OCI-LY7 (cell line): Measurements from ENCODE around the gene NTRK3. TPM values are rescaled to one million over a fixed set of nuclear protein-coding genes. Genes with fewer than 3 reads are reported as not detected.

Experiments
- BruUV-seq: library from RNA; stranded (reverse); fragments of 400-500 nt; replicated peaks from 2 replicates; lab custom pipeline; 2021; lab: Mats Ljungman, UMichigan
- CTCF ChIA-PET: fragments of 300-600 bp; sonication (Branson Sonifier 250); formaldehyde crosslinking; loops from one replicate; lab custom pipeline; 2022; ENCODE audit warnings: antibody characterized with exemption; ENCODE audit not compliant: unreplicated experiment; lab: Charles Lee
- POLR2A ChIA-PET: fragments of 300-600 bp; sonication (Branson Sonifier 250); formaldehyde crosslinking; loops from one replicate; lab custom pipeline; 2022; ENCODE audit warnings: antibody characterized with exemption; lab: Charles Lee
- DNase-seq: peaks from one replicate; pipeline ENCODE4 v3.0.0-alpha.2; 2015; ENCODE audit warnings: low spot score
- H2AFZ ChIP-seq: fragments of 200-600 bp; sonication (generic), shearing (Covaris generic); 2 replicates; pipeline ENCODE4 v1.6.1; 2014; ENCODE audit warnings: mild to moderate bottlenecking, antibody characterized with exemption, low read length, moderate library complexity
- H3K27ac ChIP-seq: fragments of 200-600 bp; sonication (generic); 2 replicates; pipeline ENCODE4 v1.5.1; 2014; ENCODE audit warnings: mixed run types, low read depth, mild to moderate bottlenecking, moderate library complexity, low read length, inconsistent platforms; ENCODE audit not compliant: poor library complexity, severe bottlenecking
- H3K36me3 ChIP-seq: fragments of 200-600 bp; sonication (generic); 2 replicates; pipeline ENCODE4 v1.6.1; 2014; ENCODE audit warnings: mild to moderate bottlenecking, antibody characterized with exemption, low read length, moderate library complexity, mixed read lengths; ENCODE audit not compliant: insufficient read depth
- H3K4me1 ChIP-seq: fragments of 200-600 bp; sonication (generic); 2 replicates; pipeline ENCODE4 v1.5.1; 2014; ENCODE audit warnings: mild to moderate bottlenecking, low read length; ENCODE audit not compliant: insufficient read depth, poor library complexity, severe bottlenecking
- H3K4me2 ChIP-seq: fragments of 200-600 bp; sonication (generic); 2 replicates; pipeline ENCODE4 v1.6.1; 2014; ENCODE audit warnings: mild to moderate bottlenecking, low read length
- H3K4me3 ChIP-seq: fragments of 200-600 bp; sonication (generic); 2 replicates; pipeline ENCODE4 v1.5.1; 2014; ENCODE audit warnings: mild to moderate bottlenecking, low read depth, low read length; ENCODE audit not compliant: poor library complexity, severe bottlenecking
- H3K79me2 ChIP-seq: fragments of 200-600 bp; sonication (generic); 2 replicates; pipeline ENCODE4 v1.6.1; 2016; ENCODE audit warnings: low read depth, mild to moderate bottlenecking, low read length, moderate library complexity, mixed read lengths; ENCODE audit not compliant: insufficient read depth
- H3K9me2 ChIP-seq: fragments of 200-600 bp; sonication (generic); 2 replicates; pipeline ENCODE4 v1.6.1; 2016; ENCODE audit warnings: mild to moderate bottlenecking, low read length, mixed read lengths; ENCODE audit not compliant: insufficient read depth
- H3K9me3 ChIP-seq: fragments of 200-600 bp; sonication (generic); 2 replicates; pipeline ENCODE4 v1.6.1; 2014; ENCODE audit warnings: mild to moderate bottlenecking, mixed run types, low read length, mixed read lengths
- H4K20me1 ChIP-seq: fragments of 200-600 bp; sonication (generic); 2 replicates; pipeline ENCODE4 v1.6.1; 2014; ENCODE audit warnings: mild to moderate bottlenecking, antibody characterized with exemption, low read length, moderate library complexity, mixed read lengths; ENCODE audit not compliant: insufficient read depth
- EZH2phosphoT487 ChIP-seq: fragments of 200-600 bp; sonication (generic); IDR thresholded peaks from 2 replicates; pipeline ENCODE4 v1.6.1; 2018; ENCODE audit warnings: low read depth, borderline replicate concordance, mild to moderate bottlenecking, mixed run types, antibody characterized with exemption, low read length, moderate library complexity, mixed read lengths
- intact Hi-C: fragments of 100-400 bp; cut with micrococcal nuclease; formaldehyde crosslinking; loops from one replicate; pipeline ENCODE4 v1.10.0; 2022; ENCODE audit not compliant: unreplicated experiment
- total RNA-seq, 2 experiments: library from RNA; depleted of rRNA in 1 of 2; stranded (reverse); fragments of >200 nt in 1 of 2; shearing (Covaris generic) in 1 of 2; gene quantifications; 2 replicates each; pipeline ENCODE4 v1.2.3, GENCODE V29; 2014 to 2022
- TF ChIP-seq, protein P1 (sequence below): fragments of 200-600 bp; sonication (generic); conservative IDR thresholded peaks from 2 replicates; pipeline ENCODE4 v1.5.1; 2014; ENCODE audit warnings: mild to moderate bottlenecking, antibody characterized with exemption, low read length, moderate library complexity, mixed read lengths

NTRK3 gene
- total RNA-seq, 2 experiments from 2014 or later: 0.50 to 2.5 TPM

DNA sequence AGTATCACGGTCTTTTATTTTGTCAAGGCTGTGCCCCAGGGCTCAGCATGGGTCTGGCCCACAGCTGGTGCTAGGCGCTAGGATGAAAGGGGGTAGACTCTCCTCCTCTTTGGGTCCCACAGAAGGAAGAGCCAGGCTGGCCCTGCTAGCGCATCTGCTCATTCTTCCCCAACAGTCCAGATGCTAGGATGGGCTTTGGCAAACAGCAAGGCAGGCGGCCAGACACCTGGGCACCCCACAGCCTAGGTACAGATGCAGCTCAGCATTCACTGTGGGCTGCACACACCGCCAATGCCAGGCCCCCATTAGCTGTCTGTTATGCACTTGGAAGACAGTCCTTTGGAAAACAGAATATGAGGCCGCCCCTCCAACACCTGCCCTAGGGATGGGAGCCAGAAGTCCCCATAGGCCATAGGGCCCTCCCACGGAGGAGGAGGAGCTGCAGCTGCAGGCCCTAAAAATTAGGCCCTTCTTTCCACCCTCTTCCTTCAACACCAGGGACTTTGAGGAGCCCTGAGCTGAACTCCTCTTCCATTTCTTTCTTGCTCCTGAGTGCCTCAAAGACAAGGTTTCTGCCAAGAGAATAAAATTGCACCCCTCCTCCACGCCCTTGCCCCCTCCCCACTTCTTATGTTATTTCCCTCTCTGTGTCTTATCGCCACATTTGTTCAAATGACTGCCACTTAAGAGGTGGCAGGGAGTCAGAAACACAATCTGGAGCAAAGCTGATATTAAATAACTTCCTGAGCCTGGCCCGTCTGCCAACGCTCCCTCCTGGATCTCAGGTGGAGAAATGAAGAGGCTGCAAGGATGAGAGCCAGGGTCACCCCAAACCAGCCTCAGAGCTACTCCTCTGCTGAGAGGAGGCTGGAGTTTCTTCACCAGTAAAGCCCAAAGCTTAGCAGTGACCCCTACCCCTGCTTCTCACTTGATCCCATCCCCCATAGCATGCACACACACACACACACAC is 13.7 kb downstream of the NTRK3 start:
- H3K9me3 ChIP-seq: no peaks in the 10 kb centered on the region
- no peaks in the 10 kb centered on the region for H3K9me2 ChIP-seq
- no peaks in the 10 kb centered on the region for H3K36me3 ChIP-seq
- intact Hi-C loops: loop anchor here (5.0 kb wide), 1 partner anchor 89 kb away; no protein-coding TSS in a partner anchor
- H3K27ac ChIP-seq: no peak overlapping the region
- TF ChIP-seq EZH2phosphoT487: no peak
- TF ChIP-seq, protein P1, sequence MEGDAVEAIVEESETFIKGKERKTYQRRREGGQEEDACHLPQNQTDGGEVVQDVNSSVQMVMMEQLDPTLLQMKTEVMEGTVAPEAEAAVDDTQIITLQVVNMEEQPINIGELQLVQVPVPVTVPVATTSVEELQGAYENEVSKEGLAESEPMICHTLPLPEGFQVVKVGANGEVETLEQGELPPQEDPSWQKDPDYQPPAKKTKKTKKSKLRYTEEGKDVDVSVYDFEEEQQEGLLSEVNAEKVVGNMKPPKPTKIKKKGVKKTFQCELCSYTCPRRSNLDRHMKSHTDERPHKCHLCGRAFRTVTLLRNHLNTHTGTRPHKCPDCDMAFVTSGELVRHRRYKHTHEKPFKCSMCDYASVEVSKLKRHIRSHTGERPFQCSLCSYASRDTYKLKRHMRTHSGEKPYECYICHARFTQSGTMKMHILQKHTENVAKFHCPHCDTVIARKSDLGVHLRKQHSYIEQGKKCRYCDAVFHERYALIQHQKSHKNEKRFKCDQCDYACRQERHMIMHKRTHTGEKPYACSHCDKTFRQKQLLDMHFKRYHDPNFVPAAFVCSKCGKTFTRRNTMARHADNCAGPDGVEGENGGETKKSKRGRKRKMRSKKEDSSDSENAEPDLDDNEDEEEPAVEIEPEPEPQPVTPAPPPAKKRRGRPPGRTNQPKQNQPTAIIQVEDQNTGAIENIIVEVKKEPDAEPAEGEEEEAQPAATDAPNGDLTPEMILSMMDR: no peak
- CTCF ChIA-PET: no interaction called here
- no peaks in the 10 kb centered on the region for H3K79me2 ChIP-seq
- POLR2A ChIA-PET: interaction anchor here (0.9 to 1.0 kb wide), 2 partner anchors 105 to 228 kb away, joined by 3 read pairs; no protein-coding TSS in a partner anchor
- no peak overlapping the region for H2AFZ ChIP-seq
- BruUV-seq: no TSS peak
- H3K4me2 ChIP-seq: no peak overlapping the region
- H3K4me3 ChIP-seq: no peak overlapping the region
- H3K4me1 ChIP-seq: peaks cover 13% of the 10 kb centered on the region
- DNase-seq: no peak
- no peaks in the 10 kb centered on the region for H4K20me1 ChIP-seq

DNA sequence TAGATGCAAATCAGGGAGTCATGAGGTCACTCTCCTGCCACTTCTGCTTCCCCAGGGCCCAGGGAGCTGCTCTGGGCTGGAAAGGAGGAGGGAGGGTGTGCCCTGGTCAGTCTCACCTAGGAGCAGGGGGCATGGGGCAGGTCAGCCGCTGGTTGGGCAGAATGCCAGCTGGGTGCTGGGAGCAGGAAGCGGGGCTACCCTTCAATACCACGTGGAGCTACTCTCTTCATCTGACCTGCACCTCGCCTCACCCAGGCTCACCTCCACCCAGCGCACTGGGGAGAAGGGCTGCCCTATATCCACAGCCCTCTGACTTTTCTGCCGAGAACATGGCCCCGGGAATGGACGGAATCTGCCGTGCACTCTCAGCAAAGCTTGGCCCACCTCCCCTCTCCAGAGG is 15.1 kb downstream of the NTRK3 start:
- intact Hi-C loops: loop anchor here (5.0 kb wide), 1 partner anchor 91 kb away; no protein-coding TSS in a partner anchor
- POLR2A ChIA-PET: interaction anchor here (0.9 kb wide), 1 partner anchor 106 kb away, joined by 3 read pairs; no protein-coding TSS in a partner anchor
- no TSS peak for BruUV-seq

More for the DNA sequence above, 15.1 kb downstream of the NTRK3 start:
- Histone ChIP-seq H3K27ac (no peak overlapping the region), H3K4me3 (no peak overlapping the region), H3K4me1 (peaks cover 10% of the 10 kb centered on the region), H3K9me3 (no peaks in the 10 kb centered on the region), H3K36me3 (no peaks in the 10 kb centered on the region), H3K79me2 (no peaks in the 10 kb centered on the region), H3K9me2 (no peaks in the 10 kb centered on the region), H3K4me2 (no peak overlapping the region), H4K20me1 (no peaks in the 10 kb centered on the region), H2AFZ (no peak overlapping the region)
- TF ChIP-seq, protein P1: no peak
- no peak for TF ChIP-seq EZH2phosphoT487
- CTCF ChIA-PET: interaction anchor here (0.8 kb wide), 1 partner anchor 26 kb away, joined by 3 read pairs; no protein-coding TSS in a partner anchor
- DNase-seq: no peak
